HepG2 (cell line): ENCODE measurements around the gene CNIH3. TPM values are rescaled to one million over a fixed set of nuclear protein-coding genes. Genes with fewer than 3 reads are reported as not detected.

Experiments
- ATAC-seq: fragments of 200-7000 bp; cut with Tn5 transposase; 3 replicates; pipeline ENCODE4 v1.9.1; 2020; ENCODE audit warnings: mild to moderate bottlenecking, moderate library complexity
- BruUV-seq: library from RNA; stranded (reverse); fragments of 400-500 nt; replicated peaks from 2 replicates; lab custom pipeline; 2021; lab: Mats Ljungman, UMichigan
- CTCF ChIA-PET: fragments of 300-600 bp; formaldehyde crosslinking; extraction: SDS; loops from one replicate; lab custom pipeline; 2021; ENCODE audit warnings: low total read pairs, inconsistent platforms, low intra/inter-chr PET ratio; lab: Yijun Ruan, JAX
- POLR2A ChIA-PET: fragments of 350-600 bp; sonication (Branson Sonifier 250); formaldehyde crosslinking; loops from one replicate; lab custom pipeline; 2020; ENCODE audit warnings: antibody characterized with exemption, inconsistent platforms; lab: Yijun Ruan, JAX
- DNase-seq: peaks from one replicate; pipeline ENCODE4 v3.0.0-alpha.2; 2015; ENCODE audit warnings: low spot score
- FAIRE-seq: peaks from 3 replicates; lab custom pipeline; 2011; peaks lifted over from hg19 to GRCh38; lab: Jason Lieb, UNC
- H2AFZ ChIP-seq: one replicate; pipeline ENCODE4 v1.6.1; 2011; ENCODE audit warnings: low read length, inconsistent platforms
- H3K27ac ChIP-seq: fragments of 300-600 bp; 3 replicates; pipeline ENCODE4 v1.8.0; 2011; ENCODE audit warnings: mixed run types, mild to moderate bottlenecking, mixed read lengths, low read length, inconsistent platforms; ENCODE audit not compliant: insufficient read depth; ENCODE audit errors: extremely low read length
- H3K27me3 ChIP-seq, 2 experiments: fragments of 200-600 bp in 1 of 2; 2 replicates in 1 of 2; 3 replicates in 1 of 2; pipeline versions ENCODE4 v1.6.0 to v1.8.0; 2011; ENCODE audit warnings: low read length in 2 of 2, mild to moderate bottlenecking in 2 of 2, moderate library complexity in 2 of 2, inconsistent platforms in 1 of 2; ENCODE audit not compliant: insufficient read depth in 2 of 2, control insufficient read depth in 1 of 2
- H3K36me3 ChIP-seq, 2 experiments: fragments of 200-600 bp in 1 of 2; replicated peaks in 1 of 2; 2 replicates in 1 of 2; 3 replicates in 1 of 2; pipeline versions ENCODE4 v1.5.1 to v1.8.0; 2011; ENCODE audit warnings: low read length in 2 of 2, inconsistent platforms in 1 of 2; ENCODE audit not compliant: insufficient read depth in 2 of 2, control insufficient read depth in 1 of 2
- H3K4me1 ChIP-seq: 2 replicates; pipeline ENCODE4 v1.5.1; 2012; ENCODE audit warnings: low read length, inconsistent platforms; ENCODE audit not compliant: insufficient read depth
- H3K4me2 ChIP-seq: 2 replicates; pipeline ENCODE4 v1.6.0; 2011; ENCODE audit warnings: low read depth, low read length, inconsistent platforms
- H3K4me3 ChIP-seq, 3 experiments: fragments of 200-600 bp in 1 of 3; sonication (generic), shearing (Covaris generic) in 1 of 3; replicated peaks in 1 of 3; 2 replicates each; pipeline ENCODE4 v1.5.1; 2011 to 2016; ENCODE audit warnings: low read length in 3 of 3, inconsistent platforms in 2 of 3, low read depth in 2 of 3, mild to moderate bottlenecking in 2 of 3, control low read depth in 1 of 3, mixed read lengths in 1 of 3; ENCODE audit not compliant: insufficient read depth in 1 of 3
- H3K79me2 ChIP-seq: one replicate; pipeline ENCODE4 v1.6.1; 2011; ENCODE audit warnings: low read length, inconsistent platforms; ENCODE audit not compliant: insufficient read depth
- H3K9ac ChIP-seq: 2 replicates; pipeline ENCODE4 v1.6.0; 2011; ENCODE audit warnings: mild to moderate bottlenecking, low read depth, low read length, inconsistent platforms; ENCODE audit not compliant: insufficient read depth
- H3K9me3 ChIP-seq: 2 replicates; pipeline ENCODE4 v1.5.1; 2012; ENCODE audit warnings: mild to moderate bottlenecking, low read length
- H4K20me1 ChIP-seq: 2 replicates; pipeline ENCODE4 v1.6.0; 2011; ENCODE audit warnings: inconsistent platforms, mild to moderate bottlenecking, low read length, moderate library complexity; ENCODE audit not compliant: insufficient read depth
- DPF2 ChIP-seq: sonication (generic); formaldehyde crosslinking; IDR thresholded peaks from 2 replicates; pipeline ENCODE4 v1.4.0; 2020; ENCODE audit warnings: mild to moderate bottlenecking, low read depth, missing genetic modification reagents, borderline replicate concordance
- EP300 ChIP-seq, 3 experiments: sonication (generic) in 1 of 3; formaldehyde crosslinking in 1 of 3; IDR thresholded peaks; 2 replicates each; pipeline versions ENCODE4 v1.5.1 to v1.6.1; 2011 to 2020; ENCODE audit warnings: low read depth in 2 of 3, low read length in 2 of 3, borderline replicate concordance in 1 of 3, improper control_type of control experiment in 1 of 3, mild to moderate bottlenecking in 1 of 3, missing genetic modification reagents in 1 of 3, moderate library complexity in 1 of 3
- GATAD1 ChIP-seq: IDR thresholded peaks from 2 replicates; pipeline ENCODE4 v1.6.1; 2016; ENCODE audit warnings: missing genetic modification reagents, missing compliant biosample characterization
- KDM3A ChIP-seq: IDR thresholded peaks from 2 replicates; pipeline ENCODE4 v1.6.1; 2018; ENCODE audit warnings: low read depth, missing compliant biosample characterization
- NCOA5 ChIP-seq: sonication (generic); formaldehyde crosslinking; IDR thresholded peaks from 2 replicates; pipeline ENCODE4 v1.4.0; 2020; ENCODE audit warnings: missing genetic modification reagents
- NFE2 ChIP-seq: sonication (generic); formaldehyde crosslinking; IDR thresholded peaks from 2 replicates; pipeline ENCODE4 v1.4.0; 2020; ENCODE audit warnings: missing genetic modification reagents
- NFIC ChIP-seq: IDR thresholded peaks from 2 replicates; pipeline ENCODE4 v1.6.1; 2012; ENCODE audit warnings: mild to moderate bottlenecking, low read length, inconsistent platforms
- NR2F6 ChIP-seq, 2 experiments: IDR thresholded peaks; 2 replicates each; pipeline ENCODE4 v1.6.1; 2016; ENCODE audit warnings: antibody characterized with exemption in 1 of 2, mild to moderate bottlenecking in 1 of 2
- PRDM15 ChIP-seq: sonication (generic); formaldehyde crosslinking; IDR thresholded peaks from 2 replicates; pipeline ENCODE4 v1.4.0; 2020; ENCODE audit warnings: missing genetic modification reagents
- SOX6 ChIP-seq, 2 experiments: fragments of 450-650 bp in 1 of 2; sonication (generic) in 1 of 2; formaldehyde crosslinking in 1 of 2; IDR thresholded peaks; 2 replicates each; pipeline versions ENCODE4 v1.4.0 to v1.6.1; 2017 to 2020; ENCODE audit warnings: antibody characterized with exemption in 1 of 2, mild to moderate bottlenecking in 1 of 2, missing genetic modification reagents in 1 of 2
- SRF ChIP-seq: IDR thresholded peaks from 2 replicates; pipeline ENCODE4 v1.6.1; 2011; ENCODE audit warnings: mild to moderate bottlenecking, low read depth, low read length, moderate library complexity
- TIGD3 ChIP-seq: sonication (generic); formaldehyde crosslinking; IDR thresholded peaks from 2 replicates; pipeline ENCODE4 v1.5.1; 2020; ENCODE audit warnings: mild to moderate bottlenecking, missing genetic modification reagents, borderline replicate concordance
- ZBTB4 ChIP-seq: sonication (generic); formaldehyde crosslinking; IDR thresholded peaks from 2 replicates; pipeline ENCODE4 v1.4.0; 2020; ENCODE audit warnings: missing genetic modification reagents, mild to moderate bottlenecking, borderline replicate concordance
- ZNF20 ChIP-seq: sonication (generic); formaldehyde crosslinking; IDR thresholded peaks from 2 replicates; pipeline ENCODE4 v1.4.0; 2020; ENCODE audit warnings: mild to moderate bottlenecking, moderate library complexity, missing genetic modification reagents
- WGBS: methylation state at CpG from one replicate; pipeline ENCODE4 v1.1.6; 2017; ENCODE audit warnings: low lambda C conversion rate; 5-methylcytosine and 5-hydroxymethylcytosine counted together
- in situ Hi-C: cut with HindIII; loops from 2 replicates; pipeline ENCODE4 v1.10.0; 2017; ENCODE audit warnings: low pct_unique_long_range_greater_than_20kb; ENCODE audit not compliant: extremely low pct_ligation_motif_present
- intact Hi-C: fragments of 100-400 bp; cut with micrococcal nuclease; formaldehyde crosslinking; loops from one replicate; pipeline ENCODE4 v1.10.0; 2022; ENCODE audit not compliant: unreplicated experiment
- polyA plus RNA-seq, 8 experiments: library from polyadenylated mRNA; depleted of rRNA in 3 of 8; stranded (reverse) in 7 of 8; unstranded in 1 of 8; fragments of >200 nt; fragmentation: Illumina TruSeq in 4 of 8; extraction: Trizol in 4 of 8; gene quantifications; 2 replicates each; pipeline versions ENCODE4 v1.2.1 to v1.2.3, GENCODE V29; 2011 to 2016; ENCODE audit warnings: low read depth in 4 of 8, missing spikeins in 1 of 8, mixed read lengths in 1 of 8; ENCODE audit not compliant: insufficient read depth in 1 of 8
- total RNA-seq, 5 experiments: library from RNA; depleted of rRNA; stranded (reverse); fragments of >200 nt; fragmentation: Illumina TruSeq; extraction: Trizol; gene quantifications; 2 replicates each; pipeline ENCODE4 v1.2.3, GENCODE V29; 2016; ENCODE audit warnings: low read depth in 1 of 5

Gene CNIH3
- total and polyA plus RNA-seq, 2 of the 13 experiments (the other 11 are each of a cell fraction or from before 2014, with no cell fraction given) = 0.36 to 1.1 TPM

- ChIA-PET POLR2A (no interaction called here), CTCF (no interaction called here)
- DNase-seq (no peak), ATAC-seq (no peak), FAIRE-seq (no peak)
- no peak overlapping the region for H2AFZ ChIP-seq
- in situ Hi-C loops = no loop called here
- no peaks in the 10 kb centered on the region for H3K36me3 ChIP-seq
- no peaks in the 10 kb centered on the region for H4K20me1 ChIP-seq
- H3K27me3 ChIP-seq = no peaks in the 10 kb centered on the region
- WGBS = 54% methylated on average over 6 of the region's 6 CpGs
- H3K79me2 ChIP-seq = no peaks in the 10 kb centered on the region
- no peak overlapping the region for H3K4me3 ChIP-seq
- BruUV-seq = no TSS peak
- no peaks in the 10 kb centered on the region for H3K9me3 ChIP-seq
- no peak overlapping the region for H3K9ac ChIP-seq
- no peak overlapping the region for H3K4me2 ChIP-seq
- intact Hi-C loops = no loop called here
- H3K4me1 ChIP-seq = no peaks in the 10 kb centered on the region
- no peak overlapping the region for H3K27ac ChIP-seq
- TF ChIP-seq KDM3A (CRISPR knock-in tag) = no peak
- TF ChIP-seq DPF2 (CRISPR knock-in tag) = no peak
- no peak for TF ChIP-seq GATAD1 (CRISPR knock-in tag)
- TF ChIP-seq SRF = no peak
- no peak for TF ChIP-seq NR2F6 (IDR thresholded peaks at IDR 0.05)
- no peak for TF ChIP-seq NR2F6 (CRISPR knock-in tag; IDR thresholded peaks at IDR 0.05)
- no peak for TF ChIP-seq ZNF20 (CRISPR knock-in tag)
- no peak for TF ChIP-seq TIGD3 (CRISPR knock-in tag)
- TF ChIP-seq ZBTB4 = no peak
- TF ChIP-seq NFE2 (CRISPR knock-in tag) = no peak
- TF ChIP-seq EP300 (IDR thresholded peaks at IDR 0.05; ENCODE audit: low read depth in 2 of 2, low read length in 2 of 2) = no peak
- TF ChIP-seq EP300 (CRISPR knock-in tag; IDR thresholded peaks at IDR 0.05; ENCODE audit: borderline replicate concordance) = no peak
- TF ChIP-seq NFIC = no peak
- TF ChIP-seq NCOA5 (CRISPR knock-in tag) = no peak
- no peak for TF ChIP-seq SOX6 (IDR thresholded peaks at IDR 0.05)
- TF ChIP-seq SOX6 (CRISPR knock-in tag; IDR thresholded peaks at IDR 0.05) = no peak
- TF ChIP-seq PRDM15 (CRISPR knock-in tag) = no peak
Measured at GRCh38 chr1:224751624-224752311, 135.7 kb downstream of the CNIH3 start.
